ENCODE measurements around the gene MACIR. TPM values are rescaled to one million over a fixed set of nuclear protein-coding genes. Genes with fewer than 3 reads are reported as not detected.

The MACIR gene
- total and polyA plus RNA-seq, 2 of the 13 experiments (the other 11 are each of a cell fraction or from before 2014, with no cell fraction given) = 2.4 to 4.4 TPM

GRCh38 chr5:103210952-103211351 is 47.6 kb upstream of the MACIR start:
- ChIA-PET CTCF (ENCODE audit: low intra/inter-chr PET ratio, low total read pairs) (no interaction called here), POLR2A (no interaction called here)
- intact Hi-C loops (cut with micrococcal nuclease; ENCODE audit: unreplicated experiment) = no loop called here

More at GRCh38 chr5:103210952-103211351, 47.6 kb upstream of the MACIR start:
- Histone ChIP-seq H3K9me3 (ENCODE audit: low read length) (no peaks in the 10 kb centered on the region), H3K4me3 (replicated peaks in 1 of 3; ENCODE audit: insufficient read depth in 1 of 3, low read depth in 2 of 3, low read length in 3 of 3) (no peak overlapping the region), H3K4me2 (ENCODE audit: low read depth, low read length) (no peak overlapping the region), H2AFZ (ENCODE audit: low read length) (no peak overlapping the region), H3K4me1 (ENCODE audit: insufficient read depth, low read length) (no peaks in the 10 kb centered on the region), H3K27me3 (ENCODE audit: control insufficient read depth in 1 of 2, insufficient read depth in 2 of 2, low read length in 2 of 2) (no peaks in the 10 kb centered on the region), H3K27ac (ENCODE audit: extremely low read length, insufficient read depth, low read length) (no peak overlapping the region), H3K79me2 (ENCODE audit: insufficient read depth, low read length) (no peaks in the 10 kb centered on the region), H3K9ac (ENCODE audit: insufficient read depth, low read depth, low read length) (no peak overlapping the region), H4K20me1 (ENCODE audit: insufficient read depth, low read length) (no peaks in the 10 kb centered on the region), H3K36me3 (replicated peaks in 1 of 2; ENCODE audit: control insufficient read depth in 1 of 2, insufficient read depth in 2 of 2, low read length in 2 of 2) (no peaks in the 10 kb centered on the region)
- DNase-seq (ENCODE audit: low spot score) (no peak), ATAC-seq (no peak), FAIRE-seq (no peak)
- TF ChIP-seq ZNF556 (CRISPR knock-in tag; IDR thresholded peaks at IDR 0.05; ENCODE audit: borderline replicate concordance) (no peak), CBX5 (CRISPR knock-in tag; IDR thresholded peaks at IDR 0.05; ENCODE audit: borderline replicate concordance) (no peak), ZSCAN5A (CRISPR knock-in tag; IDR thresholded peaks at IDR 0.05; ENCODE audit: borderline replicate concordance) (no peak), PAF1 (CRISPR knock-in tag; IDR thresholded peaks at IDR 0.05) (no peak), MED13 (CRISPR knock-in tag; IDR thresholded peaks at IDR 0.05) (no peak), IKZF4 (CRISPR knock-in tag; IDR thresholded peaks at IDR 0.05; ENCODE audit: borderline replicate concordance, low read depth, not compliant biosample characterization) (no peak)
- BruUV-seq (replicated peaks) = no TSS peak
- in situ Hi-C loops (cut with HindIII; ENCODE audit: extremely low pct_ligation_motif_present, low pct_unique_long_range_greater_than_20kb) = no loop called here
- 98% methylated on average over 2 of the region's 2 CpGs for WGBS (ENCODE audit: low lambda C conversion rate)

Data from HepG2 (cell line).